Mucosa of gallbladder (tissue), 1 donor: ENCODE measurements around the gene NKIRAS1. TPM values are rescaled to one million over a fixed set of nuclear protein-coding genes. Genes with fewer than 3 reads are reported as not detected.
"Not testable (repeated sequence)": the region's sequence is repeated elsewhere in the genome, so short reads cannot be mapped to it uniquely, and the experiment has no call there.

ENCODE experiments used
- DNase-seq: peaks from one replicate; pipeline ENCODE4 v3.0.0-alpha.2; 2020; ENCODE audit warnings: low spot score
- total RNA-seq: library from RNA; stranded (reverse); gene quantifications from one replicate; pipeline ENCODE4 v1.2.1, GENCODE V29; 2021
- donor health status: DM: no; HTN: no; CAD: no.

NKIRAS1 gene
- total RNA-seq, 1 donor from 2014 or later = 11.0 TPM

DNA sequence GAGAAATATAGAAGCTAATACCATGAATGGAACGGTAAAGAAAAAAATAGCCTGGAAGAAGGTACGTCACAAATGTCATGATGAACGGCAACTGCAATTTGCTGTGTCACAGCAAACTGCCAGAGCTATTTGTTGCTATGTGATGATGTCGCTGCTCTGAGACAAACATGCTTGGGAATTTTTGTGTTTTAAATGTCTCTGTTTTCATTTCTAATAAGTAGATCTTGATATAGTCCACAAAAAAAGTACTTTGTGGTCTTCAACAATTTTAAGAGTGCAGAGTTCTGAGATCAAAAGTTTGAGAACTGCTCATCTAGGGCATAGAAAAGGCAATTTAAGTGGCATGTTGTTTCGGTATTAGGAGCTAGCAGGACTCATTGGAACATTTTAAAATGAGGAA lies 24.0 kb upstream of the NKIRAS1 start:
- DNase-seq = no peak

DNA sequence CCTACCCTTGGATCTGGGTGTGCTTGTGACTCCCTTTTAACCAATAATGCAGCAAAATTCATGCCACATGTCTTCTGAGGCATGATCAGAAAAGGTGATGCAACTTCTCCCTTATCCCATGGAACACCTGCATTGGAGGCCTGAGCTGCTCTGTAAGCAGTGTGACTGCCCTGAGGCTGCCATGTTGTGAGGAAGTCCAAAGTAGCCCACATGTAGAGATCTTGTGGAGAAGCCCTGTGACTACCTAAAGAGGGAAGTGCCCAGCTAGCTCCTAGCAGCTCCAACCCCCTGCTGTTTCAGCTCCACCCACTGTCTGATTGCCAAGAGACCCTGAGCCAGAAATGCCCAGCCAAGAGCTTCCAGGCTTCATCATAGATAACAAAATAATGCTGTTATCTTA lies 21.9 kb upstream of the NKIRAS1 start:
- no peak for DNase-seq

DNA sequence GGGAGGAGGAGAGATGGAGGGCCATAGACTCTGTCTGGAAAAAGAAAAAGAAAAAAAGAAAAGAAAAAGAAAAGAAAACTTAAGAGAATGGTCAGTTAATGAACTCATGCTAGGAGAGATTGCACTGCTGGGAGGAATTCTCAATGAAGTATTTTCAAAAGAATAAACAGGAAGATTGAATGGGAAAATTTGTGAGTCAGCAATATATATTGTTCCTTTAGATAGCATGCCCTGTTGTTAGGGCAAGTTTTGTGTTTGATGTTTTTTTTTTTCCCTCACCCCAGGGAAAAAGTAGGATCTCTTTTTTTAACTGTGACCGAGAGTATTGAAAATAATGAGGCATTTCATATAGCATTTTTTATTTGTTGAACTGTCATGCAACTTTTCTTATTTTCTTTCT lies 20.5 kb upstream of the NKIRAS1 start:
- DNase-seq = no peak

DNA sequence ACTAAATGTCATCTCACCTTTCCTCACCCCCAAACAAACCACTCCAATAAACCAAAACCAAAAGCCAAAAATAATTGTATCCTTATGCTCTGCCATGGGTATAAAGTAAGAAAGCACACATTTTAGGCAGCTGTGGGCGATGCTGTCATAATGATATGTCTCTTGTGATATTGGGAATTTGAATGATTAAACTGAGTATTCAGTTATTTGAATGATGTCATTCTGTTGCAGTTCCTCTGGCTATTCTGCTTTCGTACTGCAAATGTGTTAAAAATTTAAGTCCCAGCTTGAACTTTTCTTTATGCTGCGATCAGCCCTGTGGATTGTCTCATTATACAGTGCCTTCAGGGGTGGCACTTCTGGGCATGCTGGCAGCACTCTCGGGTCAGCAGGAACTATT lies 17.5 kb upstream of the NKIRAS1 start:
- DNase-seq = no peak

DNA sequence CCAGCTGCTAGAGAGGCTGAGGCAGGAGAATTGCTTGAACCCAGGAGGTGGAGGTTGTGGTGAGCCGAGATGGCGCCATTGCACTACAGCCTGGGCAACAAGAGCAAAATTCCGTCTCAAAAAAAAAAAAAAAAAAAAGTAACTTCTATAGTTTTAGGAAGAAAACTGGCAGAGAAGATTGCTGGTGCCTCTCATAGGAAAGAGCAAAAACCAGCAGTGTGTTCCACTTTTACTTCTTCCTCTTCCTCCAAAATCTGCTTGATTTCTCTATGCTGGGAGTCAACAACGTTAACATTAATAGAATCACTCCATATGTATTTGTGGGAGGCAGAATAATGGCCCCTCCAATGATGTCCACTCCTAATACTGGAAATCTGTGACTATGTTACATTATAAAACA lies 15.8 kb upstream of the NKIRAS1 start:
- DNase-seq = no peak

DNA sequence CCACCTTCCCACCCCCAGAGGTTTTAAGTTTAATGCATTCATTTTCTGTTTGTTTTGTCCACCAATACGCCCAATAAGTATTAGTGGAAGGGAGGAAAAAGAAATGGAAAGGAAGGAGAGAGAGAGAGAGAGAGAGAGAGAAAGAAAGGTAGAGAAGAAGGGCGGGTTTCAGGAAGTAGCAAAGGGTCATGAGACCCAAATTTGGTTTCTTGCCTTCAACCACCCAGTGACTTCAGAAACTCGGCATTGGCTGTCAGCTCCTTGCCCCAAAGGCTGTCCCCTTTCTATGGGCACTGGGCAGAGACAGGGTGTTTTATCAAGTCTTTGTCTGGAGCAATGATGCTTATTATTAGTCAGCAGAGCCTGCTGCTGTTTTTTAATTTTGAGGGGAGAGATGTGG lies 14.8 kb upstream of the NKIRAS1 start:
- no peak for DNase-seq

DNA sequence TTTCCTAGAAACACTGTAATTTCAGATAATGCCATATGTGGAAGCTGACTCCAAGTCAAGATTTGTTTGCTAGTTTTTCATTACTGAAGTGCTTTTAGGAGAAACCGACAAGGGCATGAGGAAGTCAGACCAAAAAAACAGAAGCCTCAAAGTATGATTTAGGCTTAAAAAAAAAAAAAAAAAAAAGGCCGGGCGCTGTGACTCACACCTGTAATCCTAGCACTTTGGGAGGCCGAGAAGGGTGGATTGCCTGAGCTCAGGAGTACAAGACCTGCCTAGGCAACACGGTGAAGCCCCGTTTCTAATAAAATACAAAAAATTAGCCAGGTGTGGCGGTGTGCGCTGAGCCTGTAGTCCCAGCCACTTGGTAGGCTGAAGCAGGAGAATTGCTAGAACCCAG lies 11.7 kb upstream of the NKIRAS1 start:
- no peak for DNase-seq

DNA sequence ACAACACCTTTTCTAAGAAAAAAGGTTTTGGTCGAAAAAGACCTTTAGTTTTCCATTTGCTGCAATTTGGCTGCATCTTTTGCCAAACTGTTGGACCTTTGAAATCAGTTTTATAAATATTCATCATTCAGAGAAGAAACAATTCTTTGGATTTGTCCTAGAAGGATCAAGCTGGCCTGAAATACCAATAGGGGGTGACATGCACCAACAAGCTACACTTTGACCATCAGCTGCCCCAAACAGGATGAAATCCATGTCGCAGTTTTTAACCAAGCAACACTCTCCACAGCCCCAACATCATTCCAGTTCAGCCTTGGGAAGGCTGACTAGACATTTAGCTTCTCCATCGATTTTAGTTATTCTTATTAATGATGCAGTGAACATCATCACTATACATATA lies 9.9 kb upstream of the NKIRAS1 start:
- no peak for DNase-seq

DNA sequence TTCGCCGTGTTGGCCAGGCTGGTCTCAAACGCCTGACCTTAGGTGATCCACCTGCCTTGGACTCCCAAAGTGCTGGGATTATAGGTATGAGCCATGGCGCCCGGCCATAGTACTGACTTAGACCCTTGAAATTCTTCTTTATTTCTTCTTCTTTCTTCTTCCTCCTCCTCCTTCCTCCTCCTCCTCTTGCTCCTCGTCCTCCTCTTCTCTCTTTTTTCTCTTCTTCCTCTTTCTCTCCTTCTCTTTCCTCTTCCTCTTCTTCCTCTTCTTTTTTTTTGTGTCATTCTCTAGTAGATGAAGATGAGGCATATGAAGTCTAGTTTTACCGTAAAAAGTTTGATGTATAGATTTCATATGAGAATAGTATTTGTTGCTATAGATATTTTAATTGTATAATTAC lies 9.5 kb upstream of the NKIRAS1 start:
- DNase-seq = no peak

DNA sequence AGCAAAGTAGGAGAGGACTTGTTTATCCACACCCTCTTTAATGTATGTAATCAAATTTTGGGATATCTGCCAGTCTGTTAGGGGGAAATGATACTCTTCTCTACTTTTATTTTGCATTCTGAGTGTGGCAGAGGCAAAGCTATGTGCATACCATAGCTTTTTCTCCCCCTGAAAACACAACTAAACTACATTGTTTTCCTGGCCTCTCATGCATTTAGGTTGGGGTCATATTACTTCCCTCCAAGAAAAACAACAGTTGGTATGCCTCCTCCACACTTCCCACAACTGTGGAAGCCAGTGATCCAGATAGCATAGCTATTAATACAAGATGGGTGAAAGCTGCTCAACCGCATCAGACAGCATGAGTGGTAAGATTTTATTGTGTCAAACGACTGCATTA lies 7.0 kb upstream of the NKIRAS1 start:
- DNase-seq = no peak

DNA sequence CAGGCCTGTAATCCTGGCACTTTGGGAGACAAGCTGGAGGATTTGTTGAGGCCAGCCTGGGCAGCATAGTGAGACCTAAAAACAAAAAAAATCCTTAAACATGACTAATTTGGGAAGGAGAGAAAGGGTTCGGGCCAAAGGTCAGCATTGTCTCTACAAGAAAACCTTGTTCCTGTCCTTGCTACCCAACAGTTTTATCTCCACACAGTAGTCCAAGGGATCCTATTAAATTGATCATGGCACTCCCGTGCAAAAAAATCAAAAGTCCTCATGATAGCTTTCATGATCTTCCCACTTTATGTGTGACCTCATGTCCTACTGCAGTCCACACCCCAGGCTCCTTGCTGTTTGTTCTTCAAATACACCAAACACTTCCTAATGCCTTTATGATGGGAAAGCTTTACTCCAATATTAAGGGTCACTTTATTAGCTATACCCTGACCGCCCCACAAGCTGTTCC lies 4.3 kb upstream of the NKIRAS1 start:
- no peak for DNase-seq

DNA sequence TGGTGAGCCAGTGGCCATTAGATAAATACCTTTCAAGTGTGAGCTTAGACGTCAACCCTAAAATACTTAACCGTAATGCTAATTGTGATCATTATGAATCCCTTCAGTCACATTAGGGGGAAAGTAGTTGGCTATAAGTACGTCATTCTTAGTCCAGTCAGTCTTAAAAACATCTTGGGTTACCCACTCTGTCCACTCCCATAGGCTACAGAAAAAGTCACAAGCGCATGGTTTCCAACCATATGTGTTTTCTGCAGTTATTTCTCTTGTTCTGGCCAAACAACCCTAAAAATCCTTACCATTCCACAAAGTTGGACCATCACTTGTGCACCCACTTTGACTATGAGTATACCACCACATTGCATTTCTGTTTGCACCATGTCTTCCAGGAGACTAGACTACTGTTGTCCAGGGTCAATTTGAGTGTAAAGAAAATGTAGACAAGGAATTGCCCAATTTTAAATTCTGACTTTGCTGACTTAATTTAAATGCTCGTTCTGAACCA lies 3.4 kb upstream of the NKIRAS1 start:
- no peak for DNase-seq

DNA sequence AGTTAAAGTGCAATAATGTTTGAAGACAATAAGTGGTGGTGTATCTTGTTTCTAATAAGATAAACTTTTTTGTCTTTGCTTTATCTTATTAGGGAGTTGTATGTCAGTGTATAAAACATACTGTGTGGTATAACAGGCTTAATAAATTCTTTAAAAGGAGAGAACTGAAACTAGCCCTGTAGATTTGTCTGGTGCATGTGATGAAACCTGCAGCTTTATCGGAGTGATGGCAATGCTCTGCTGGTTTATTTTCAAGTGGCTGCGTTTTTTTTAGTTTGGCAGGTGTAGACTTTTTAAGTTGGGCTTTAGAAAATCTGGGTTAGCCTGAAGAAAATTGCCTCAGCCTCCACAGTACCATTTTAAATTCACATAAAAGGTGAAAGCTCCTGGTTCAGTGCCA lies 2.8 kb upstream of the NKIRAS1 start:
- DNase-seq = no peak

DNA sequence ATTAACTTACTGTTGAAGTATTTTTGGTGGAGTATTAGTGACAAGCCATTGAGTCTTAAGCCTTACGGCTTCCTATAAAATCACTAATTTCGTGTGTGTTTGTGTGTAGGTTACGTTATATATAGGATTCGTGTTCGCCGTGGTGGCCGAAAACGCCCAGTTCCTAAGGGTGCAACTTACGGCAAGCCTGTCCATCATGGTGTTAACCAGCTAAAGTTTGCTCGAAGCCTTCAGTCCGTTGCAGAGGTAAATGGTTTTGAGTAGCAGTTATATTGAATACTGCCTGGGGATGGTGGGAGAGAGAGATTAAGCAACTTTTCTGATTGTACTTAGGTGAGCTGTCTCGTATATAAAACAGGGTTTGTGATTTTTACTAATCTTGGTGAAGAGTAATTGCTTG lies 1.5 kb upstream of the NKIRAS1 start:
- DNase-seq = not testable (repeated sequence)

DNA sequence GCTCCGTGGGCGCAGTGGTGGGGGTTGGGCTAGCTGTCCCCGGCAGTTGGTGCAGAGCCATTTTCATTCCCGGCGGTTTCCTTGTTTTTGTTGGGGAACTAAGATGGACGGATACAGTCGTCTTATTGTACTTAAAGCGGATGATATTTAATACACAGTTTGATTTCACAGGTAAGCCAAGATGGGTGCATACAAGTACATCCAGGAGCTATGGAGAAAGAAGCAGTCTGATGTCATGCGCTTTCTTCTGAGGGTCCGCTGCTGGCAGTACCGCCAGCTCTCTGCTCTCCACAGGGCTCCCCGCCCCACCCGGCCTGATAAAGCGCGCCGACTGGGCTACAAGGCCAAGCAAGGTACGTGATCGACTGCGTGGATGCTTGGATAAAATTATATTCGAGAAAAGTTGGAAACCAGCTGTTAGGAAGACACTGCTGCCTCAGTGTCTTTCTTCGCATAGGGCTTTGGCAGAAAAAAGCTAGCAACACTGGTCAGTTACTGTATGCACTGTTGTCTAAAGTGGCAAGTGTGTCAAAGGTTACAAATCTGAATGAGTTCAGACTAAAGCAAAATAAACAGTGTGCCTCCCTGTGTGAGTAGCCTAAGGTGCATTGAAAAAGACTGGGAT lies 1.0 kb upstream of the NKIRAS1 start:
- peak; percentile 61 for DNase-seq

DNA sequence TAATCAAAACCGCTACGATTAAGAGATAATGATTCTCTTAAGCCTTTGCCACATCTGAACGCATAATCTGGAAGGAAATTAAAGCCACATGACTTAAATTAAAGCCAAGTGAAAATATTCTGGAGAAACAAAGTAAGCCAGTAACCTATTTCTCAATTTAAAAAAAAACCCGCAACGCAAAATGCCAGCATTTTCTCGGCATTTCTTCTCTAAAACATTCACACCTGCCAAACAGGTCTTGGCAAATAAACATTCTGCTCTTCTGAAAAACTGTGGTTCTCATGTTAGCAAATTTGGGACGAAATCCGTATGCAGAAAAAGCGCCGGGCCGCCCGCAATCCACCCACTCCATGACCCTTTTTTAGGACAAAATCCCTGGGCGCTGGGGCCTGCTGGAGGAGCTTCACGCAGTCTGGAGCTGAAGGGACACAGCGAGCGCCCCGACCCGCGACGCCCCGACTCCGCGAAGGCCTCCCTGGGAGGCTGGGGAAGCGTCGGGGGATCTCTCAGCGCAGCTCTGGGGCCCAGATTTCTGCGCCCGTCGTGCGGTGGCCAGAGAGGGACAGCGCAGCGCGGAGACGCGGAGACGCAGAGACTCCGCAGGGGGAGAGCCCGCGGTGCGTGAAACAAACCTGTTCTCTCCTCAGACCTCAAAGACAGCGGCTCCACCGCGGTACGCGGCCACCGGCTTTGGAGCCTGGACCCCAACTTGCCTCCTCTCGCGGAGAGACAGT lies 471 bp downstream of the NKIRAS1 start:
- DNase-seq = peak; percentile 21

DNA sequence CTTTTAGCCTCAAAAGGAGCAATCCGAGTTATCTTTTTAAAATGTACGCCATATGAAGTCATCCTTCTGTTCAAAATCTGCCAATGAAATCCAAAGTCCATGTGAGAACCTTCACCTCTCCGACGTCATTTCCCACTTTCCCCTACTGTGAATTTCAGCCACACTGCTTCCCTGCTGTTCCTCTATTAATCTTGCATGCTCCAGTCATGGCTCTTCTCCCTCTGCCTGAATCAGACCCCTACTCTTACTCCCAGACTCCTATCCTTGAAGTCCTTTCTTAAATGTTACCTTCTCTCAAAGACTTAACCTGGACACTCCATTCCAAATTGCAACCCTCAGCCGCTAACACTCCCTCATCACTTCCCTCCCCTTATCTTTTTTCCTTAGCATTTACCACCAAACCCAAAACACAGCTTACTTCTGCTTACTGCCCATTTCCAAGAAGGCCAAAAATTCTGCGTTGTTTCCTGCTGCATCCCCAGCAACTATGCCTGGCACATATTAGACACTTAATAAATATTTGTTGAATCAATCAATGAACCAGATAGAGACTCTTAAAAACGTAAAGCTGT lies 1.2 kb downstream of the NKIRAS1 start:
- no peak for DNase-seq

DNA sequence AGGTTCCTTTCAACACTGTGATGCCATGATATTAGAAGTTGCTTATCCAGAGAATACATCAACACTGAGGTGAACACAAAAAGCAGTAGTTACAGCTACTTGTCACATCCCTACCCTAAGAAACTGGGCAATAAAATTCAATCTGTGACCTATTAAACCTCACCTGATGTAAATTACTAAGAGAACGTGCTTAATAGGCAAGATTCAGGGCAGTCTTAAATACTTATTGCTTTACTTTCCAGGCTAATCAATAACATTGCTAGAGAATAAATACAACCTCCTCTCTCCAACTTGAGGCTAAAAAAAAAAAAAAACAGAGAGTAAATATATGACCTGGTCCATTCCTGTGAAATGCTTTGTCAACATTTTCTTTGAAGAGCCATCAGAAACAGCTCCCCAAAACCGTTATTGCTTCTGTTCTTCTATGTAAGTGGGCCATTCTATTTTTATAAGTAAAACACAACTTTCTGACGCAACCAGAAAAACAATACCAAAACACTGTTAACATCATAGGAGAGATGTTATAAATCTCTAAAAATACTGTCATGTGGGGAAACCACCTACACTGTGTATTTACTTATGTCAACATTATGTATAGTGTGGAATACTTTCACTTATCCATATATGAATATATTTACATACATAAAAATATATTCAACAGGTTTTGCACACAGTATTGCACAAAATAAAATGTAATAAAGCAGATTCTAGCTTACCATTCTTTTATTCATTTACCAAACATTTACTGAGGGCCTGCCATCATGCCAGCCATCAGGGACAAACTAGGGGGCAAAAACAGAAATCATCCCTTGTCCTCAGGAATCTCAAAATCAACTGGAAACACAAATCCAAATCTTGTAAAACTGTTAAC lies 2.7 kb downstream of the NKIRAS1 start:
- no peak for DNase-seq

DNA sequence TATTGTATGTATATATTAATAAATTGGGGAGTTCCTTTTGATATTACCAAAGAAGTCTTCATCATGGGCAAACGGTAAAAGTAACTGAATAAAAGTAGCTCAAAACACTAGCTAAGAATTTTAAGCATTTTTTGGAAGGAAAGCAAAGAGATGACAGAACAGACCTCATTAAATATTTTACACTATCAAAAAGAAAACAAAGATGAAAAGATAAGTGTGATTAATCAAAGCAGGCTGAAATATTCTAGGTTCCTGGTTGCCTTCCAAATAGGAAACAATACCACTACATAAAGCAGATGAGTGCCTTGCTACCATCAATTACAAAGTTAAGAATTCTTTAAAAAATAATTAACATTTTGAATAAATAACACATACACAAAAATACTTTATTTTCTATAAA lies 3.6 kb downstream of the NKIRAS1 start:
- DNase-seq = no peak

DNA sequence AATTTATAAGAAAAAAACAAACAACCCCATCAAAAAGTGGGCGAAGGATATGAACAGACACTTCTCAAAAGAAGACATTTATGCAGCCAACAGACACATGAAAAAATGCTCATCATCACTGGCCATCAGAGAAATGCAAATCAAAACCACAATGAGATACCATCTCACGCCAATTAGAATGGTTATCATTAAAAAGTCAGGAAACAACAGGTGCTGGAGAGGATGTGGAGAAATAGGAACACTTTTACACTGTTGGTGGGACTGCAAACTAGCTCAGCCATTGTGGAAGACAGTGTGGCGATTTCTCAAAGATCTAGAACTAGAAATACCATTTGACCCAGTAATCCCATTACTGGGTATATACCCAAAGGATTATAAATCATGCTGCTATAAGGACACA lies 4.5 kb downstream of the NKIRAS1 start:
- not testable (repeated sequence) for DNase-seq

DNA sequence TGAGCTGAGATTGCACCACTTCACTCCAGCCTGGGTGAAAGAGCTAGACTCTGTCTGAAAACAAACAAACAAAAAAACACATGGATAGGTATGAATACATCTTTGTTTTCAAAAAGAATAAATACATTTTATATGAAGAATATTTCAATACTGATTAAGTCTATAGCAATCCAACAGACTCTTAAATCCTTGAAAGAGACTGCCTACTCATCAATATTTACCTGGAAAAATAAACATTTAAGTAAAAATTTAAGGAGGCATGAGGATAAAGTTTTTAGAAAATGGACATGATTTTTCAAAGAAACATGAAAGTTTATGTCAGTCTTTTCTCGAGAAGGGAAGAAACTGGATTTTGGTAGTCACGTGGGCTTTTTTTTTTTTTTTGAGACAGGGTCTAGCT lies 5.4 kb downstream of the NKIRAS1 start:
- no peak for DNase-seq

DNA sequence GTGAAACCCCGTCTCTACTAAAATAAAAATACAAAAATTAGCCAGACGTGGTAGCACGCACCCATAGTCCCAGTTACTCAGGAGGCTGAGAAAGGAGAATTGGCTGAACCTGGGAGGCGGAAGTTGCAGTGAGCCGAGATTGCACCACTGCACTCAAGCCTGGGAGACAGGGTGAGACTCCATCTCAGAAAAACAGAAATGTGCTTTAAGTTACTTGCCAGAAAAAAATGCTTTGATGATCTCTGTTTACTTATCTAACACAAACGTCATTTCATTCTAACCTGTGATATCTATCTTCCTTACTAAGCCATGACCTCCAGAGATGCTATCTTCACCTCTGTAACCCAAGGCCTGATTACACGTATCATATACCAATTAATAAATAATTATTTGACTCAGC lies 7.4 kb downstream of the NKIRAS1 start:
- DNase-seq = no peak
